MM.1S (cell line): ENCODE data around the gene TBC1D8.

ENCODE experiments used
- CTCF ChIP-seq: fragments of 300-600 bp; sonication (generic); IDR thresholded peaks from 2 replicates; pipeline ENCODE4 v1.5.1; 2016; ENCODE audit warnings: antibody characterized with exemption, low read length, mixed read lengths
- EZH2 ChIP-seq: fragments of 300-600 bp; sonication (generic); optimal IDR thresholded peaks from 2 replicates; pipeline ENCODE3; 2017; ENCODE audit warnings: low read depth, mild to moderate bottlenecking, antibody characterized with exemption, low read length, mixed read lengths
- EZH2phosphoT487 ChIP-seq: fragments of 300-600 bp; sonication (generic); IDR thresholded peaks from 2 replicates; pipeline ENCODE4 v1.6.1; 2018; ENCODE audit warnings: antibody characterized with exemption, low read length

- TF ChIP-seq EZH2 (no peak), CTCF (no peak), EZH2phosphoT487 (no peak)
Observed at GRCh38 chr2:101193033-101193626, 41.9 kb upstream of the TBC1D8 start.
